ENCODE results near the gene RCOR2.

RCOR2 gene

GRCh38 chr11:63922673-63923192 is 5.8 kb upstream of the RCOR2 start:
- no peak for DNase-seq

- no peak for DNase-seq
Measured at GRCh38 chr11:63920939-63921417, 4.0 kb upstream of the RCOR2 start.

- DNase-seq, result no peak
Measured at GRCh38 chr11:63920126-63920938, 3.4 kb upstream of the RCOR2 start.

- DNase-seq, result no peak
Measured at GRCh38 chr11:63919267-63920125, 2.5 kb upstream of the RCOR2 start.

GRCh38 chr11:63918507-63919191 is 1.7 kb upstream of the RCOR2 start:
- DNase-seq, result no peak

- DNase-seq, result peak in 1 of 4 experiments; percentile 29
Measured at GRCh38 chr11:63917692-63918506, 935 bp upstream of the RCOR2 start.

- no peak for DNase-seq
Measured at GRCh38 chr11:63915961-63916836, 765 bp downstream of the RCOR2 start.

GRCh38 chr11:63914896-63915691 is 1.9 kb downstream of the RCOR2 start:
- no peak for DNase-seq

GRCh38 chr11:63913866-63914830 is 2.8 kb downstream of the RCOR2 start:
- DNase-seq, result no peak

- no peak for DNase-seq
Measured at GRCh38 chr11:63912678-63913077, 4.3 kb downstream of the RCOR2 start.

- DNase-seq, result no peak
Measured at GRCh38 chr11:63911876-63912275, 5.1 kb downstream of the RCOR2 start.

- DNase-seq, result no peak
Measured at GRCh38 chr11:63911440-63911839, 5.5 kb downstream of the RCOR2 start.

- no peak for DNase-seq
Measured at GRCh38 chr11:63910675-63911074, 6.3 kb downstream of the RCOR2 start.

- DNase-seq, result no peak
Measured at GRCh38 chr11:63909591-63910506, 7.1 kb downstream of the RCOR2 start.

GRCh38 chr11:63908631-63909401 is 8.1 kb downstream of the RCOR2 start:
- no peak for DNase-seq

GRCh38 chr11:63907808-63908530 is 9.0 kb downstream of the RCOR2 start:
- DNase-seq, result no peak

Data from activated naive CD4-positive, alpha-beta T cell (primary cell).